Transverse colon (tissue), 4 donors: ENCODE results near the gene ARSK. TPM values are rescaled to one million over a fixed set of nuclear protein-coding genes. Genes with fewer than 3 reads are reported as not detected.

Source experiments
- DNase-seq: peaks from one replicate; pipeline ENCODE4 v3.0.0-alpha.2; 2019
- H3K27ac ChIP-seq, 4 donors: fragments of 200-600 bp; sonication (generic); 2 replicates each; pipeline ENCODE4 v1.5.1; 2016 to 2018; ENCODE audit warnings: inconsistent platforms in 4 of 4
- H3K27me3 ChIP-seq: fragments of 200-600 bp; sonication (generic); 2 replicates; pipeline ENCODE4 v1.5.1; 2017; ENCODE audit warnings: inconsistent platforms
- H3K36me3 ChIP-seq, 4 donors: fragments of 200-600 bp; sonication (generic); 2 replicates each; pipeline ENCODE4 v1.5.1; 2017 to 2019; ENCODE audit warnings: inconsistent platforms in 4 of 4
- H3K4me1 ChIP-seq, 4 donors: fragments of 200-600 bp; sonication (generic); 2 replicates each; pipeline ENCODE4 v1.5.1; 2017 to 2020; ENCODE audit warnings: inconsistent platforms in 4 of 4
- H3K4me3 ChIP-seq, 4 donors: fragments of 200-600 bp; sonication (generic); 1 replicate in 1 of 4; 2 replicates in 3 of 4; pipeline versions ENCODE4 v1.5.1 to v1.6.1; 2017 to 2019; ENCODE audit warnings: inconsistent platforms in 4 of 4
- H3K9me3 ChIP-seq, 2 donors: fragments of 200-600 bp; sonication (generic); 2 replicates each; pipeline ENCODE4 v1.5.1; 2017 to 2019; ENCODE audit warnings: inconsistent platforms in 2 of 2
- EP300 ChIP-seq: sonication (generic); formaldehyde crosslinking; IDR thresholded peaks from one replicate; pipeline ENCODE4 v1.6.1; 2017; ENCODE audit warnings: antibody characterized with exemption, low read depth
- POLR2A ChIP-seq: fragments of 450-650 bp; IDR thresholded peaks from one replicate; pipeline ENCODE4 v1.6.1; 2016; ENCODE audit warnings: antibody characterized with exemption, mild to moderate bottlenecking, moderate library complexity
- POLR2AphosphoS5 ChIP-seq, 3 donors: sonication (generic); formaldehyde crosslinking; IDR thresholded peaks; one replicate each; pipeline ENCODE4 v1.6.1; 2016; ENCODE audit warnings: antibody characterized with exemption in 3 of 3
- WGBS, 2 donors: methylation state at CpG; one replicate each; pipeline ENCODE4 v1.1.5; 2018; ENCODE audit warnings: low coverage in 1 of 2; 5-methylcytosine and 5-hydroxymethylcytosine counted together
- in situ Hi-C, 4 donors: fragments of 200-750 bp; cut with MboI; loops; one replicate each; pipeline versions ENCODE4 v1.15.0 to v1.15.1; 2017; ENCODE audit warnings: low sequenced_read_pairs in 3 of 4, low pct_ligation_motif_present in 1 of 4, low pct_unique_long_range_greater_than_20kb in 1 of 4
- intact Hi-C: fragments of 100-400 bp; cut with DNase I; formaldehyde crosslinking; loops from one replicate; pipeline ENCODE4 v1.15.1; 2023; ENCODE audit warnings: low total_unique reads
- total RNA-seq, 4 donors: library from RNA; depleted of rRNA; stranded (reverse); fragments of >200 nt; gene quantifications; one replicate each; pipeline ENCODE4 v1.1.0, GENCODE V29; 2016
- TF ChIP-seq, protein P1 (sequence below), 5 experiments: fragments of 200-600 bp in 3 of 5; fragments of 450-650 bp in 2 of 5; sonication (generic) in 3 of 5; IDR thresholded peaks; 1 replicate in 2 of 5; 2 replicates in 3 of 5; pipeline ENCODE4 v1.5.1; 2016 to 2017; ENCODE audit warnings: antibody characterized with exemption in 5 of 5, inconsistent platforms in 3 of 5, mild to moderate bottlenecking in 2 of 5, moderate library complexity in 1 of 5

ARSK gene
- total RNA-seq, 4 donors from 2014 or later = 0.40 to 5.6 (median 1.8) TPM

DNA sequence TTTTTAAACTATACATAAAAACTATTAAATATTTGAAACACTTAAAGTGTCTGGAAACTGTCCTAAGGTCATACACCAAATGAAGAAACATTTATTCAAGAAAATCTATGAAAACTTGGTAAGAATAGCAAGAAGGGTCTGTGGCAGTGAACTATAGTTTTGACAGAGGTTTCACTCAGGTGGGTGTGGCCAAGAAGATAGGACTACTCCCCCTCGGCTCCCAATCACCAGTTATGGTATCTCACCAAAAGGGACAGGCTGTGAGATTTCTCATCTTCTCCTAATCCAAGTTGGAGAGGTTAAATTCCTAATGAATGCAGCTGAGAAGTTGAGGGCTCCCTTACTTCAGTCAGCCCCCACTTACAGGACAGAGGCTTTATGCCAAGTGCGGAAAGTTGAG lies 2.9 kb downstream of the ARSK start:
- in situ Hi-C loops = no loop called here
- intact Hi-C loops = no loop called here
- H3K27me3 ChIP-seq = no peaks in the 10 kb centered on the region

DNA sequence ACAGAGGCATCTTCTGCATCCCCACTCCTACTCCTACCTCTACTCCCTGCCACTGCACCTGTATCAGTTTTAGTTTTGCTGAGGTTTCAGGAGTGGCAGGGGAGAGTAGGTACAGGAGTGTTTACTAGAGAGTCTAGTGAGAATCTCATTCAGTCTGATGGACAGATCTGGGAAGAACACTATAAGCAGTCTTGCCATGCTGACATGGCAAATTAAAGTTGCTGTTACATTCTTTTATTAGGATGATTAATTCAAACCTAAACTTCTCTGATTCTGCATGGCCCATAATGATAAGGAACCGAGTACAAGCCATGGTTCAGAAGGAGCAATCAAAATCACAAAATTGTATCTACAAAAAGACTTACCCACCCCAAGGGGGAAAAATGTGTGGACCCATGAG lies 7.4 kb downstream of the ARSK start:
- intact Hi-C loops (no loop called here), in situ Hi-C loops (no loop called here)
- H3K9me3 ChIP-seq = no peaks in the 10 kb centered on the region
- no peak overlapping the region for H3K4me3 ChIP-seq
- WGBS, 2 donors = 89 to 100% methylated on average over 1 of the region's 1 CpG
- peaks cover 0 to 4% (median 0%) of the 10 kb centered on the region in 4 donors for H3K36me3 ChIP-seq
- H3K27ac ChIP-seq = no peak overlapping the region
- TF ChIP-seq POLR2AphosphoS5 (IDR thresholded peaks at IDR 0.05) (no peak), POLR2A (no peak), EP300 (no peak)
- TF ChIP-seq, protein P1, sequence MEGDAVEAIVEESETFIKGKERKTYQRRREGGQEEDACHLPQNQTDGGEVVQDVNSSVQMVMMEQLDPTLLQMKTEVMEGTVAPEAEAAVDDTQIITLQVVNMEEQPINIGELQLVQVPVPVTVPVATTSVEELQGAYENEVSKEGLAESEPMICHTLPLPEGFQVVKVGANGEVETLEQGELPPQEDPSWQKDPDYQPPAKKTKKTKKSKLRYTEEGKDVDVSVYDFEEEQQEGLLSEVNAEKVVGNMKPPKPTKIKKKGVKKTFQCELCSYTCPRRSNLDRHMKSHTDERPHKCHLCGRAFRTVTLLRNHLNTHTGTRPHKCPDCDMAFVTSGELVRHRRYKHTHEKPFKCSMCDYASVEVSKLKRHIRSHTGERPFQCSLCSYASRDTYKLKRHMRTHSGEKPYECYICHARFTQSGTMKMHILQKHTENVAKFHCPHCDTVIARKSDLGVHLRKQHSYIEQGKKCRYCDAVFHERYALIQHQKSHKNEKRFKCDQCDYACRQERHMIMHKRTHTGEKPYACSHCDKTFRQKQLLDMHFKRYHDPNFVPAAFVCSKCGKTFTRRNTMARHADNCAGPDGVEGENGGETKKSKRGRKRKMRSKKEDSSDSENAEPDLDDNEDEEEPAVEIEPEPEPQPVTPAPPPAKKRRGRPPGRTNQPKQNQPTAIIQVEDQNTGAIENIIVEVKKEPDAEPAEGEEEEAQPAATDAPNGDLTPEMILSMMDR (IDR thresholded peaks at IDR 0.05) = no peak
- no peaks in the 10 kb centered on the region for H3K4me1 ChIP-seq
- no peak for DNase-seq
- no peaks in the 10 kb centered on the region for H3K27me3 ChIP-seq

More for the DNA sequence above, 2.9 kb downstream of the ARSK start:
- no peak for DNase-seq
- H3K4me1 ChIP-seq = peaks cover 7 to 21% (median 13%) of the 10 kb centered on the region in 4 donors
- no peak overlapping the region for H3K27ac ChIP-seq
- no peaks in the 10 kb centered on the region for H3K9me3 ChIP-seq
- H3K4me3 ChIP-seq = no peak overlapping the region
- 0 to 89% methylated on average over 1 to 2 of the region's 2 CpGs for WGBS, 2 donors
- TF ChIP-seq POLR2AphosphoS5 (IDR thresholded peaks at IDR 0.05) = no peak
- TF ChIP-seq POLR2A = no peak
- TF ChIP-seq, protein P1 (IDR thresholded peaks at IDR 0.05) = no peak
- TF ChIP-seq EP300 = no peak
- H3K36me3 ChIP-seq = no peaks in the 10 kb centered on the region

DNA sequence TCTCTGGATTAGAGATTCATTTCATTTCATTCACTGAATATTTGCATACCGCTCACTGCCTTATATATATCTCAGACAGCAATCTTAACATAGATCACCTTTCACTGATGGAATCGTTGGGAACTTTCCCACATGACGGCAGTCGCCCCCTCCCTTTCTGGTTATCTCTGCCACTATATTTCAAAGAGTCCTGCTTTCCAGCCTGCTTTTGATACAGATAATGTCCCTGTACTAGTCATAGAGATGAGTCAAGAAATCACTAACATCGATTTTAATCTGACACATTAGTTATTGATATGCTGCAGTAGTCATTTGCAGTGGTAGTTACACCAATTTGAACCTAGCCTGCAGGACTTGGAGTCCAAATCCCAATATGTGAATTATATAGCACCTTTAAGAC lies 8.5 kb downstream of the ARSK start:
- TF ChIP-seq POLR2A (no peak), POLR2AphosphoS5 (IDR thresholded peaks at IDR 0.05) (no peak), EP300 (no peak)
- TF ChIP-seq, protein P1 (IDR thresholded peaks at IDR 0.05) = no peak
- peaks cover 0 to 4% (median 0%) of the 10 kb centered on the region in 4 donors for H3K36me3 ChIP-seq
- intact Hi-C loops = no loop called here
- no peak overlapping the region for H3K27ac ChIP-seq
- 93 to 100% methylated on average over 4 to 5 of the region's 5 CpGs for WGBS, 2 donors
- no peak for DNase-seq
- H3K27me3 ChIP-seq = no peaks in the 10 kb centered on the region
- no peaks in the 10 kb centered on the region for H3K4me1 ChIP-seq
- in situ Hi-C loops = no loop called here
- no peaks in the 10 kb centered on the region for H3K9me3 ChIP-seq
- no peak overlapping the region for H3K4me3 ChIP-seq

DNA sequence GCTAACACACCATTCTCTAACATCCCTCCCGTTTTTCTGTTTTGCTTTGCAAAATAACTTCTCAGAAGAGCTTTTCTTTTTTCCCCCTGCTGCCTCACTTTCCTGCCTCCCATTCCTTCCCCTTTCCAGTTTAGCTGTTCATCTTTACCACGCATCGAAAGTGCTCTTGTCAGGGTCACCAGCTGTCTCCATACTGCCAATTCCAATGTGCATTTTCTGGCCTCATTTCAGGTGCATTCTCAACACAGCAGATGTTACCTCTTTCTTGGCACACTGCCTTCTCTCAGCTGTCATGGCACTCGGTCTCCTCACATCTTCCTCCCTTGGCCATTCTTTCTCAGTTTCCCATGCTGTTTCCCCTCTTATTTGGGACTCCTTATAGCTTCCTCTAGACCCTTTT lies 9.5 kb downstream of the ARSK start:
- no peak overlapping the region for H3K4me3 ChIP-seq
- H3K27ac ChIP-seq = no peak overlapping the region
- no peak for DNase-seq
- H3K36me3 ChIP-seq = peaks cover 0 to 4% (median 0%) of the 10 kb centered on the region in 4 donors
- in situ Hi-C loops = no loop called here
- intact Hi-C loops = no loop called here
- H3K4me1 ChIP-seq = no peaks in the 10 kb centered on the region
- TF ChIP-seq POLR2AphosphoS5 (IDR thresholded peaks at IDR 0.05) = no peak
- TF ChIP-seq POLR2A = no peak
- TF ChIP-seq EP300 = no peak
- no peaks in the 10 kb centered on the region for H3K27me3 ChIP-seq
- no peaks in the 10 kb centered on the region for H3K9me3 ChIP-seq
- WGBS, 2 donors = 67 to 68% methylated on average over 4 of the region's 4 CpGs
